Pericardium fibroblast (primary cell): Measurements from ENCODE around the gene TMIE. TPM values are rescaled to one million over a fixed set of nuclear protein-coding genes. Genes with fewer than 3 reads are reported as not detected.

Source experiments
- total RNA-seq: library from RNA; depleted of rRNA; stranded (reverse); fragments of >200 nt; gene quantifications from 2 replicates; pipeline ENCODE4 v1.2.3, GENCODE V29; 2015

TMIE gene
- total RNA-seq: not detected in 2 replicates

GRCh38 chr3:46701181-46701939 is at the start of gene TMIE:
Gene TMIE (plus strand): TSS chr3:46701392. CDS start chr3:46701488, 96 bp downstream.

GRCh38 chr3:46693038-46693891 is 7.9 kb upstream of the TMIE start, which contains the start of gene ALS2CL:
Gene ALS2CL (minus strand): TSS chr3:46693679. CDS start chr3:46689440, 4,239 bp downstream.

GRCh38 chr3:46717447-46718231 is 16.4 kb downstream of the TMIE start, which contains the start of gene PRSS50:
Gene PRSS50 (minus strand): TSS chr3:46717869. CDS start chr3:46717824, 45 bp downstream.

Other genes starting within 250 kb of the TMIE start
- gene LTF, start 236.5 kb upstream of the TMIE start, total RNA-seq: not detected in 2 replicates
- gene RTP3, start 203.4 kb upstream of the TMIE start, total RNA-seq: not detected in 2 replicates
- gene LRRC2, start 135.1 kb upstream of the TMIE start, total RNA-seq: 0.09 and 0.12 TPM in 2 replicates
- gene FAM240A, start 88.9 kb upstream of the TMIE start, total RNA-seq: not detected in 2 replicates
- gene ALS2CL, start 7.7 kb upstream of the TMIE start, total RNA-seq: 0.35 and 1.4 TPM in 2 replicates
- gene PRSS50, start 16.5 kb downstream of the TMIE start, total RNA-seq: not detected in 2 replicates
- 0.12 and 2.4 TPM in 2 replicates for gene MYL3, start 162.1 kb downstream of the TMIE start, total RNA-seq
- 11.8 and 13.4 TPM in 2 replicates for gene PTH1R, start 176.3 kb downstream of the TMIE start, total RNA-seq